Activated naive CD4-positive, alpha-beta T cell treated with Interleukin-2 at 50 U/mL for 16 hours (primary cell): ENCODE measurements around the gene ST3GAL2.

ENCODE experiments used
- DNase-seq: peaks from one replicate; pipeline ENCODE4 v3.0.0-alpha.2; 2020

Gene ST3GAL2

GRCh38 chr16:70437017-70437581, 1.8 kb downstream of the ST3GAL2 start:
- no peak for DNase-seq

GRCh38 chr16:70434484-70435260, 4.2 kb downstream of the ST3GAL2 start:
- DNase-seq: no peak

GRCh38 chr16:70433458-70434103, 5.3 kb downstream of the ST3GAL2 start:
- DNase-seq: no peak

- no peak for DNase-seq
Observed at GRCh38 chr16:70432723-70433457, 6.0 kb downstream of the ST3GAL2 start.

GRCh38 chr16:70432356-70432722, 6.6 kb downstream of the ST3GAL2 start:
- no peak for DNase-seq

GRCh38 chr16:70430667-70431536, 8.0 kb downstream of the ST3GAL2 start:
- peak; percentile 45 for DNase-seq

- DNase-seq: no peak
Observed at GRCh38 chr16:70429888-70430666, 8.8 kb downstream of the ST3GAL2 start.

GRCh38 chr16:70428178-70428998, 10.5 kb downstream of the ST3GAL2 start:
- DNase-seq: peak; percentile 60

- DNase-seq: no peak
Observed at GRCh38 chr16:70427786-70428177, 11.1 kb downstream of the ST3GAL2 start.

GRCh38 chr16:70422543-70422942, 16.4 kb downstream of the ST3GAL2 start:
- no peak for DNase-seq

GRCh38 chr16:70421473-70422311, 17.2 kb downstream of the ST3GAL2 start:
- DNase-seq: no peak

GRCh38 chr16:70421014-70421413, 17.9 kb downstream of the ST3GAL2 start:
- no peak for DNase-seq

- DNase-seq: no peak
Observed at GRCh38 chr16:70419384-70420327, 19.2 kb downstream of the ST3GAL2 start.

- DNase-seq: no peak
Observed at GRCh38 chr16:70418993-70419318, 19.9 kb downstream of the ST3GAL2 start.

- peak; percentile 6 for DNase-seq
Observed at GRCh38 chr16:70418274-70418992, 20.5 kb downstream of the ST3GAL2 start.

- DNase-seq: no peak
Observed at GRCh38 chr16:70417661-70418060, 21.2 kb downstream of the ST3GAL2 start.

GRCh38 chr16:70416748-70417616, 21.9 kb downstream of the ST3GAL2 start:
- no peak for DNase-seq
